HG03469 (cell line): ENCODE data around the gene EIF4E2.

Experiments used
- ATAC-seq: cut with Tn5 transposase; IDR thresholded peaks from one replicate; pipeline ENCODE4 v1.9.1; 2021; ENCODE audit warnings: mild to moderate bottlenecking, moderate library complexity, moderate number of reproducible peaks; ENCODE audit not compliant: unreplicated experiment

EIF4E2 gene

DNA sequence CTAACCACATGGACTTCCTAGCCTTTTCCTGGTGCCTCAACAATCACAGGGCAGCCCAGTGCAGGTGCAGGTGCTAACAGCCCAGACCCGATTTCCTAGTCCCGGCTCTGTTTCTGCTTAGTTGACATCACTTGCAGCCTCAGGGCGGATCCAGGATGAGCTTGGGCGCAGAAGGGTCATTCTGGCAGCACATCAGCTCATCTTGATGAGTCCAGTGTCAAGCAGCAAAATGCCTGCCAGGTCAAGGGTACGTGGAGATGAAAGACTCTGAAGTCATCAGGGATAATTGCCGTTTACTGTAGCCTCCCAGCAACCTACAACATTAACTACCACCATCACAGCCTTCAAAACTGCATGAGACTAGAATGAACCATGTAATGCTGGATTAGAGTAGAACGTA is 43.5 kb downstream of the EIF4E2 start:
- ATAC-seq: no peak

DNA sequence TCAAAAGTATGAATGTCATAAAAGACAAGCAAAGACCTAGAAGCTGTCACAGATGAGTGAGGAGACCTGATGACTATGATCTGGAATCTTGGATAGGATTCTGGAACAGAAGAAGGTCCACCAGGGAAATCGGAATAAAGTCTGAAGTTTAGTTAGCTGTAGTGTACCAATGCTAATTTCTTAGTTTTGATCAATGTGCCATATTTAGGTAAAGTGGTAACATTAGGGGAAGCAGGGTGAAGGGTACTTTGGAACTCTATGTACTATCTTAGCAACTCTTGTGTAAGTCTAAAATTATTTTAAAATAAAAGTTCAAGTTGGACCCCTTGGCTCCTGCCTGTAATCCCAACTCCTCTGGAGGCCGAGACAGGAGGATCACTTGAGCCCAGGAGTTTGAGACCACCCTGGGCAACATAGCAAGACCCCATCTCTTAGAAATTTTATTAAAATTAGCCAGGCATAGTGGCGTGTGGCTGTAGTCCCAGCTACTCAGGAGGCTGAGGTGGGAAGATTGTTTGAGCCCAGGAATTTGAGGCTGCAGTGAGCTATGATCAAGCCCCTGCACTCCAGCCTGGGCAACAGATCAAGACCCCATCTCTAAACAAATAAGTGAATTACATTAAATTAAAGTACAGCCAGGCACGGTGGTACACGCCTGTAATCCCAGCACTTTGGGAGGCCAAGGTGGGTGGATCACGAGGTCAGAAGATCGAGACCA is 47.0 kb downstream of the EIF4E2 start:
- no peak for ATAC-seq

- no peak for ATAC-seq
Measured at GRCh38 chr2:232598293-232598692, 47.8 kb downstream of the EIF4E2 start.

DNA sequence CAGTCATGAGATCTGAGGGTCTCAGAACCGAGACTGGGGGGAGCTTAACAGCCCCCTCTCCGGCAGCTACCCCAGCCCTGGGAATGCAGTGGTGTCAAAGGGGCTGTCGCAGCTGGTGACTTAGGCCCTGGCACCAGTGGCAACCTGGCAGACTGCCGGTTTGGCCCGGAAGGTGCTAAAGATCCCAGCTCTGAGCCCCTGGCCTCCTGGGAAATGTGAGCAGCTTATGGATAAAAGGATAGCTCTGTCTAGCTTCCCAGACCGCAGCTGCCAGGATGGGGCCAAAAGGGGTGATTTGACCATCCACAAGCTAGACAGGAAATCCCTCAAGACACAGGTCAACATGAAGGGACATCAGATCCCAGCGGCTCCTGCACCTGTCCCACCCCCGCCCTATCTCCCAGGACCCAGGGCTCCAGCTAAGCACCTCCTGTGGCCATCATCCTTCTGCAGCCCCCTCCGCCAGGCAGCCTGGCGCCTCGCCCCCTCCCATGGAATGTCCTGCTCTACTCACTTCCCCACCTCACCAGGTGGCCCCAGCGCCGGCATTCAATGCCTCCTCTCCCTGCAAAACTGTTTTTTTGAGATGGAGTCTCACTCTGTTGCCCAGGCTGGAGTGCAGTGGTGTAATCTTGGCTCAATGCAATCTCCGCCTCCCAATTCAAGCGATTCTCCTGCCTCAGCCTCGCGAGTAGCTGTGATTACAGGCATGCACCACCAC is 49.7 kb downstream of the EIF4E2 start:
- no peak for ATAC-seq

DNA sequence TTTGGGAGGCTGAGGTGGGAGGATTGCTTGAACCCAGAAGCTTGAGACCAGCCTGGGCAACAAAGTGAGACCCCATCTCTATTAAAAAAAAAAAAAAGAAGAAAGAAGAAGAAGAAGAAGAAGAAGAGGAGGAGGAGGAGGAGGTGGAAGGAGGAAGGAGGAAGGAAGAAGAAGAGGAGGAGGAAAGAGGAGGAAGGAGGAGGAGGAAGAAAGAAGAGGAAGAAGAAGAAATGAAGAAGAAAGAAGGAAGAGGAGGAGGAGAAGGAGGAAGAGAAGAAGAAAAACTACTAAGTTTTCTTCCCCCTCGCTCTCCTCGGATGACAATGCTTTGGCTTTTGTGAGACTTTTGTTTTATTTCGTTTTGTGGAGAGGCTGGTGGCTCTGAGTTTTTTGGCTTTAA is 52.8 kb downstream of the EIF4E2 start:
- no peak for ATAC-seq

DNA sequence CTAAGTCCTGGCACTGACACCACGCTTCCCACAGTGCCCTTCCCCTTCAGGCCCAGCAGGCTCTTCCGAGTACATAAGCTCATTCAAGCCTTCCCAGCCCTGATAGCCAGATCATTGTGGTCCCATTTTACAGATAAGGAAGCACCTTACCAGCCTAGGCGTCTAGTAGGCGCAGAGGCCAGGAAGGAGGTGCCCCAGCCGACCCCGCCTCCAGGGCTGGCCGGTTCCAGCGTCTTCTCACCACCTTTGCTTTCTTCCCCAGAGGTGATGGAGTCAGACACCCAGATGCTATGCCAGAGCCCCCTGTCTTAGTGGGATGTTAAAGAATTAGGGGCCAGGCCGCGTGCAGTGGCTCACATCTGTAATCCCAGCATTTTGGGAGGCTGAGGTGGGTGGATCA is 54.0 kb downstream of the EIF4E2 start:
- ATAC-seq: no peak

DNA sequence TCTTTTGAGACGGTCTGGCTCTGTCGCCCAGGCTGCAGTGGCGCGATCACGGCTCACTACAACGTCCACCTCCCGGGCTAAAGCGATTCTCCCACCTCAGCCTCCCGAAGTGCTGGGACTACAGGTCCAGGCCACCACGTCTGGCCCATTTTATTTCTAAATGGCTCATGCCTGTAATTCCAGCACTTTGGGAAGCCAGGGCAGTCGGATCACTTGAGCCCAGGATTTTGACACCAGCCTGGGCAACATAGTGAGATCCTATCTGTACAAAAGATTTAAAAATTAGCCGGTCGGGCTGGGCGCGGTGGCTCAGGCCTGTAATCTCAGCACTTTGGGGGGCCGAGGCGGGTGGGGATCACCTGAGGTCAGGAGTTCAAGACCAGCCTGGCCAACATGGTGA is 56.5 kb downstream of the EIF4E2 start:
- ATAC-seq: no peak

DNA sequence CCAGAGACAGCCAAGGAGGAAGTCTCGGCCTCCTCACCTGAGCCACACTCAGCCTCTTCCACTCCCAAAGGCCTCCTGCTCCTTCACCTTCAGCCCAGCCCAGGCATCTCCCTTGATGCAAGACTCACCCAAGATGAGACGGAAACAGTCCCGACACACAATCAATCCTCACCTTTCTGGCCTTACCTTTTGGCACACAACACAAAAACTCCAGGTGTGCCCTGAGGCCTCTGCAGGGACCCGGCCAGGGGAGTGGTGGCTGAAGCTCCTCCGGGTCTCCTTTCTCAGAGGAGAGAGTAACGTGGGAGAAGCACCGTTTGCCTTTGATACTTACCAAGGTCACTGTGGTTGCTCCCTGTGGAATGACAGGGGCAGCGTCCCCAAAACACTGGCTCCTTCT is 59.1 kb downstream of the EIF4E2 start:
- no peak for ATAC-seq

- no peak for ATAC-seq
Measured at GRCh38 chr2:232610081-232610480, 59.6 kb downstream of the EIF4E2 start.

DNA sequence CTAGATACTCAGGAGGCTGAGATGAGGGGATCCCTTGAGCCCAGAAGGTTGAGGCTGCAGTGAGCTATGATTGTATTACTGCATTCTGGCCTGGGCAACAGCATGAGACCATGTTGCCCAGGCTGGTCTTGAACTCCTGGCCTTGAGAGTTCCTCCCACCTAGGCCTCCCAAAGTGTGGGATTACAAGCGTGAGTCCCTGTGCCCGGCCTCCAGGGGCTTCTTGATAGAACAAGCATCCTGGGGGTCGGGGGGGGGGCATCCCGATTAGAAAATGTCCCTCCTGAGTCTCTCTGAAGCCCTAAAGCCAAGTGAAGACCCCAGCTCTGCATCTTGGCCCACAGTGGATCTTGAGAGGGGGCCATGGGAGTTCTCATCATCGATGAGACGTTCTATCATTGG is 60.6 kb downstream of the EIF4E2 start:
- no peak for ATAC-seq

DNA sequence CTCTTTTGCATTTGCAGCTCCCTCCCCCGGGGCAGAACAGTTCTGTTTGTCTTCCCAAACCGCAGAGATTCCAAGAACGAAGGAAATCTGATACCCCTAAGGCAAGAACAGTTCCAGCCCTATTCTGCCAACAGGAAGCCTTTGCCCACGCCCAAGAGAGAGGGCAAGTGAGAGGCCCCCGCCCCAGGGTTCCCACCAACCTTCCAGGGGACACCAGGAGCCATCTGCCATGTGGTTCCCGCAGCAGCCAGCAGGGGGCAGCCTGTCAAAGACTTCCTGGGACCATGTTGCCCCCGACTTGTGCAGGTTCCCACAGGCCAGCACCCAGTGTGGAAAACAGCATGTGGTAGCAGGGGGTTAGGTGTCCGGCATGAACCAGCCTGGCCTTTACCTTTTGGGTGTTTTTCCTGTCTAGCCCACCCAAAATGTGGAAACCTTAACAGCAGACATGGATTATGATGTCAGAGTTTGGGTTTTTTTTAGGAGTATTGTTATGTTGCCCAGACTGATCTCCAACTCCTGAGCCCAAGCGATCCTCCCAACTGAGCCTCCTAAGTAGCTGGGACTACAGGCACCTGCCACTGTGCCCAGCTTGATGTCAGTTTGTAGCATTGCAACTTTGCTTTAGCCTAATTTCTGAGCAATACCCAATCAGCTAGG is 61.2 kb downstream of the EIF4E2 start:
- no peak for ATAC-seq

DNA sequence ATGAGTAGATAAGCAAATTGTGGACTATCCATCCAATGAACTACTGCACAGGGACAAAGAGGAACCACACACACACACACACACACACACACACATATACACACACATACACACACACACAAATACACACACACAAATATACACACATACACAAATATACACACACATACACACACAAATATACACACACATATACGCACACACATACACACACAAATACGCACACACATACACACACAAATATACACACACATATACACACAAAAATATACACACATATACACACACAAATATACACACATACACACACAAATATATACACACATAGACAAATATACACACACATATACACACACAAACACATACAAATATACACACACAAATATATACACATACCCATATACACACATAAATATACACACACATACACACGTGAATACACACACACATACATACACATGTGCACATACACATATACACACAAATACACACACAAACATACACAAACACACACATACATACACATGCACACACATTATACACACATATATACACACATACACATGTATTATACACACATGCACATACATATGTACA is 63.1 kb downstream of the EIF4E2 start:
- no peak for ATAC-seq

DNA sequence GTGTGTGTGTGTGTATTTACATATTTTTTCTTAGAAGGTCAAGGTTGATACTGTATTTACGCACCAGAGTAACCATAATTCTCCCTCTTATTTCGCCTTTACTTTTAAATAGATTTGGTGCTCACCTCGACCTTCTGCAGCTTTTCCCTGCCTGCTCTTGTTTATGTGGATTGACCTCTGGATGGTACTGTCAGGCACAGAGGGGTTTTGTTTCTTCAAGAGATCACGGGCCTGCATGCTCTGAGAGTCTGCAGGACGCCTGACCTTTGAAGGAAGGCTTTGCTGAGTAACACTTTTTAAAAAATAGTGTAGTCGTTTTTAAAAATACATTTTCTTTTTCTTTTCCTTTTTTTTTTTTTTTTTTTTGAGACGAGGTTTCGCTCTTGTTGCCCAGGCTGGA is 64.8 kb downstream of the EIF4E2 start:
- ATAC-seq: no peak
